ENCODE measurements around the gene ZNF488.

The ZNF488 gene

DNA sequence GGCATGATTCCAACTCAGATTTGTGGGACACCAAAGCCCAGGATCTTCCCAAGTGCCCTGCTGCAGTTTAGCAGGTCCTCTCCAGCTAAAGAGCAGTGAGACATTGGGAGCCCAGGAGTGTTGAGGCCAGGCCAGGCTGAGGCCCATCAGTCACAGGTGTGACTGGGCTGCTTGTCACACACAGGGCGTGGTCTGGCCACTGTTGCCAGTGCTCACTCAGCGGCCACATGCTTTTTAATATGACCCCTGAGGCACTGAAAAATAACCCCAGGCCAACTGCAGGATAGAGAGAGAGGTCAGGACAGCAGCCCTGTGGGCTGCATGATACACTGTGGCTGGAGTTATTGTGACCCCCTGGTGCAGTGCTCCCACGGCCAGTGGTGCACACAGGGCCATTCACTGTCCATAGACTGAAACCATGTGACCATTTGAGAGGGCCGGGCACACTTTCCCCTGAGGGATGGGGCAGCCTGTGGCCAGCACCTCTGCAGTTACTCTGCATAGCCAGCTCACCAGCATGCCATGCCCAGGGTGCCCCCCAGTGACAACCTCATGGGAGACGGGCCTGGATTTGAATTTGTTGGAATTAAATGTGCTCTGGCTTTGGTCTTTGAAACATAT lies 57.7 kb downstream of the ZNF488 start:
- DNase-seq, result no peak

DNA sequence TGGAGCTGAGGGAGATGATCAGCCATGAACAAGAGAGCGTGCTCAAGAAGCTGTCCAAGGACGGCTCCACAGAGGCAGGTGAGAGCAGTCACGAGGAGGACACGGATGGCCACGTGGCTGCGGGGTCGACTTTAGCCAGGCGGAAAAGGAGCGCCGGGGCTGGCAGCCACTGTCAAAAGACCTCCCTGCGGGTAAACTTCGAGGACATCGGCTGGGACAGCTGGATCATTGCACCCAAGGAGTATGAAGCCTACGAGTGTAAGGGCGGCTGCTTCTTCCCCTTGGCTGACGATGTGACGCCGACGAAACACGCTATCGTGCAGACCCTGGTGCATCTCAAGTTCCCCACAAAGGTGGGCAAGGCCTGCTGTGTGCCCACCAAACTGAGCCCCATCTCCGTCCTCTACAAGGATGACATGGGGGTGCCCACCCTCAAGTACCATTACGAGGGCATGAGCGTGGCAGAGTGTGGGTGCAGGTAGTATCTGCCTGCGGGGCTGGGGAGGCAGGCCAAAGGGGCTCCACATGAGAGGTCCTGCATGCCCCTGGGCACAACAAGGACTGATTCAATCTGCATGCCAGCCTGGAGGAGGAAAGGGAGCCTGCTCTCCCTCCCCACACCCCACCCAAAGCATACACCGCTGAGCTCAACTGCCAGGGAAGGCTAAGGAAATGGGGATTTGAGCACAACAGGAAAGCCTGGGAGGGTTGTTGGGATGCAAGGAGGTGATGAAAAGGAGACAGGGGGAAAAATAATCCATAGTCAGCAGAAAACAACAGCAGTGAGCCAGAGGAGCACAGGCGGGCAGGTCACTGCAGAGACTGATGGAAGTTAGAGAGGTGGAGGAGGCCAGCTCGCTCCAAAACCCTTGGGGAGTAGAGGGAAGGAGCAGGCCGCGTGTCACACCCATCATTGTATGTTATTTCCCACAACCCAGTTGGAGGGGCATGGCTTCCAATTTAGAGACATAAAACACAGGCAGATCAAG lies 58.5 kb downstream of the ZNF488 start:
- DNase-seq, result no peak

DNA sequence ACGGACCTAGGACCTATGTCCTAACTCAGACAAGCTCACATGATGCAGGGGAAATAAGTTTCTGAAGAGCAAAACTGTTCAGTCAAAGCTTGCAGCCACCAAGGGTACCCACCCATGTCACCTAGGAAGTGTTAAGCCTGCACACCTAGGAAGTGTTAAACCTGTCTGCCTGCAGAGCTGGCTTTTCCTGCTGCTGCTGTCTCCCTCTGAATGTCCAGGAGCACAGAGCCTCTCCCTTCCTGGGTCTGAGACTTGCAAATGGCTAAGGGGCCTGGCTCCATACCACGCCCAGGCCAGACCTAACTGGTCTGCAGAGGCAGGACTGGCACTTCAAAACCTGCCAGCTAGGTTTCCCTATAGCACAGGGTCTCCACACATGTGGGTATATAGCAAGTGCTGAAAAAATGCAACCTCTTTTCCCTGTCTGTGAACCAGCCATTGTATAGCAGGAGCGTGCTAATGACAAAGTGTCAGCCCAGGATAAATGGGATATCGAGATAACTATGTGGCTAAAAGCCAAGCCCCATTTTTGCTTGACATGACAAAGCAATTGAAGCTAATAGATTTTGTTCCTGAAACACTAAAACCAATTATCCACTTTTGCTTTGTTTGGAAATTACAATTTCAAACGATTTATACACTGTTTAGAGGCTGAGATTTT lies 60.3 kb downstream of the ZNF488 start:
- DNase-seq, result no peak

DNA sequence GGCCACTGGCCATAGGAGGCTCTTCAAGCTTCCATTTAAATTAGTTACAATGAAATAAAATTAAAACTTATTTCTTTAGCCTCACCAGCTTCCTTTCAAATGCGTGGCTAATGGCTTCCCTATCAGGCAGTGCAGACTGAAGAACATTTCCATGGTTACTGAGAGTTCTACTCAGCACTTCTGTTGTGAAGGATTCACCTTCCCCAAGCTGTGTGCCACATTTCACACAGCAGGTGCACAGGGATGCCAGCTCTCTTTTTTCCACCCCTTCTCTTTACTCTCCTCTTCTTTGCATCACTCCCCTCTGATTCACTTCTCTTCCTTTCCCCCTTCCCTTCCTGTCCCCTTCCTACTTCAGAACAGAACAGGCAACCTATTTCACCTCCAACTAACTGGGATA lies 61.0 kb downstream of the ZNF488 start:
- no peak for DNase-seq

DNA sequence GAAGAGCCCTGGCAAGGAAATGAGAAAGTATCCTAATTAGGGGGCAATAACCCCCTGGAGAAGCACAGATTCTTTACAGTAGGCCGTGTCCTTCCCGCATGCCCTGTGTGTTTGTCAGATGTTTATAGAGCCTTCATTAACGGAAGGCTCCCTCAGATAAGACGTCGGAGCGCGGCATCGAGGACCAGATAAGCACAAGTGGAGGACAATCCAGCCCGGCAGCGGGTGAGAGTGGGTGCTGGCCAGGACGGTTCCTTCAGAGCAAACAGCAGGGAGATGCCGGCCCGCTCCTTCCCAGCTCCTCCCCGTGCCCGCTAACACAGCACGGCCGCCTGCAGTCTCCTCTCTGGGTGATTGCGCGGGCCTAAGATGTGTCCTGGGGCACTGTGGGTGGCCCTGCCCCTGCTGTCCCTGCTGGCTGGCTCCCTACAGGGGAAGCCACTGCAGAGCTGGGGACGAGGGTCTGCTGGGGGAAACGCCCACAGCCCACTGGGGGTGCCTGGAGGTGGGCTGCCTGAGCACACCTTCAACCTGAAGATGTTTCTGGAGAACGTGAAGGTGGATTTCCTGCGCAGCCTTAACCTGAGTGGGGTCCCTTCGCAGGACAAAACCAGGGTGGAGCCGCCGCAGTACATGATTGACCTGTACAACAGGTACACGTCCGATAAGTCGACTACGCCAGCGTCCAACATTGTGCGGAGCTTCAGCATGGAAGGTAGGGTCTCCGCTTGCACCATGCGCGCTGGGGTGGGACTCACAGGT lies 61.6 kb downstream of the ZNF488 start, which contains the start of gene GDF2:
Gene GDF2 (plus strand): TSS at position 155 of the 762 bp plus-strand sequence. CDS start 215 bp downstream, at position 370.
- DNase-seq, result no peak

DNA sequence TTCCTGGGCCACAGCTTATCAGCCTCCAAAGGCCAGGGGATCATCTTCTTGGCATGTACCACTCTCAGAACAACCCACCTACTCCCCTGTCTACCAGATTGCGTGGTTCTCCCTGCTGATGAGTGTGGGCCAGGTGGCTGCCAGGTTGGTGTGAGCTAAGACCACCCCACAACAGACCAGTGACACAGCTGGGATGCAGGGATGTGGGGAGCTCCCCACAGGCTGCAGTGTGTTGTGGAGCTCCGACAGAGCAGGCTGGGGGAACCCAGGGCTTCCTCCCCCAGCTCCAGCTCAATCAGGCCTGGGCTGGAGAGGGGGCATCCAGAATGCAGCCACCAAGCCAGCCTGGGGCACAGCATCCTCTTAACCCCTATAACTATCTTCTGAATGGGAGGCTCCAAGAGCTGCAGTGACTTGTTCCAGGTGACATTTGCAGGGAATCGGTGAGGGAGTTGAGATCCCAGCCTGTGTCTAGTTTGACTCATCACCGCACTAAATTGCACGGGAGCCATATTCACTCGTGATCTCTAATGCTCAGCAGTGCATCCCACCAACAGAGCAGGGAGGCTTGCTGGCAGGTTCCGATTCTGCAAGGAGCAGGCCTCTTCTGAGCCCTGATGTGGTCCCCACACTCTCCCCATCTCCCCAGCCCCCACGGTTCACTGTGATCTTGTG lies 62.4 kb downstream of the ZNF488 start:
- DNase-seq, result no peak

DNA sequence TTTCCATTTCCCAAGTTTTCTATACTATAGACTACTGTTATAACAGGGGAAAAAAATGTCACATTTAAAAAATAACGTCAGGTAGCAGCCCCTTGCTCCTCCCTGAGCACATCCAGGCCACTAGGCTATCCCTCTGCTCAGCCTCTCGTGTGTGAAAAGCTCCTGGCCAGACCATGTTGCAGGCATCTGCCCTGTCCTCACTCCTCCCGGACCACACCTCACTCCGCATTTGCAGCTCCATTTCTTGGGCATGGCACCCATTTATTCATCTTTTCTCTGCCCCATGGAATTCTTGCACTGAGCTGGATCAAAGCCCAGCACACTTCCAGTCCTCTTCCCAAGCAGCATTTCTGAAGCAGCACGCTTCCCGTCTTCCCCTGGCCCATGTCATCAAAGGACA lies 63.3 kb downstream of the ZNF488 start:
- no peak for DNase-seq

DNA sequence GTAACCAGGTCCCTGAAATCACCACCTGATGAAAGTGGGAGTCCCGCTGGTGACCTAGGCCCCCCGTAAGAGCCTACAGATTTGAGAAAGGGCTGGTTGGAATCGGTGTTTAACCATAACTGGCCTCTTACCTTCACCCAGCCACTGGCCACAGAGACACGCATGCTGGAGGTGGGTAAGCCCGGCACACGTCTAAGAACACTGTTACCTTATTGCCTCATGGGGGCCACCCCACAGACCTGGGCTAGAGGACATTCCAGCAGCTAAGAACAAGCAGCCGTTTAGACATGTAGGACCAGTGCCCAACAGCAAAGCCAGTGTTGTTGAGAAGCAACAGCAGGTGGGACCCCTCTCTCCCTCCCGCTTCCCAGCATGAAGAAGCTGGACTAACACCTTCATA lies 64.3 kb downstream of the ZNF488 start:
- no peak for DNase-seq

DNA sequence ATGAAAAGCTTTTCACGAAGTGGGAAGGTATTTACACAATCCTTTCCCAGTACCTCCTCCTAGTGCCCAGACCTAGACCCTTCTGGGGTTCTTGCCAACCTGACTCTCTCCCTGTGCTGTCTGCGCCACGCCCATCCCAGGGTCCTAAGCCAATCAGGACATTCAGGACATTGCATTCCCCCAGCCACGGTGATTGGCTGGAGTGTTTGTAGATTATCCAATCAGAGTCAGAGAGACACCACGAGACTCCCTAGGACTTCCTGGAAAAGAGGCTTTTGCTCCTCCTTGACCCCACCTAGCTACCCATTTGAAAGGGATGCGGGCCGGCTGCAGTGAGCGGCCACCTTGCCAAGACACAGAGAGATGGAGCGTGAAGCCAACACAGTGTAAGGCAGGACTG lies 65.4 kb downstream of the ZNF488 start:
- no peak for DNase-seq

DNA sequence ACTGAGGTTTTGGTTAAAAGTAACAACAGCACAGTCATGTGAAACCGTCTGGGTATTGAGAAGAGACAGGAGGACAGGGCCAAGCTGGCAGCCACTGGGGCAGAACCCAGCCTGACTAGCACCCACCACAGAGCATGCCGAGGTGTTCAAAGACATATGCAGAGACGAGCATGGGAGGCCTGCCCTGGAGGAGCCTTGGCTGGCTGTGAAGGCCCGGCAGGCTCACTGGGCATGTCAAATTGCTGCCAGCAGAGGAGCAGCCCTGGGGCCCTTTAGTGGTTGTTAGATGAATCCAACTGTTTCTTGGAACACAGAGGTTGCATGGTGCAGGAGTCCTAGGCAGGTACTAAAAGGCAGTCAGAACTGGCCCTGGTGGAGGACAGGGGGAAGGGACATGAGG lies 66.8 kb downstream of the ZNF488 start:
- DNase-seq, result no peak

DNA sequence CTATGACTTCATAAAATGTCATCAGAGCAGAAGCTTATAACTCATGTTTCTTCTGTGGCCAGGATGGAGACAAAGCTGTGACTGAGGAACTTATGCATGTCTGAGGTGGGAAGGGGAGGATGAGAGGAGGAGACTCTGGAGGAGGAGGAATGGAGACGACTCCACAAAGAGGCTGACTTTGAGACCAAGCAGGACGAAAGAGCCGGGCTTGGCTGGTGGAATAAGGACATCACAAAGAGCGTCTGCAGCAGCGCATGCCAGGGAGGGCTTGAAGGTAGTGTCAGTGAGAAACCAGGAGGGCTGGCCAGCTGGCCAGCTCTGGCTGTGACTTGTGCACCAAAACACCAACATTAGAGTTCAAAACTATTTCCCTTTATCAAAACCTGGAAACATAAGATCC lies 68.0 kb downstream of the ZNF488 start:
- DNase-seq, result no peak

All from kidney glomerular epithelial cell (primary cell).